Activated CD4-positive, alpha-beta T cell treated with anti-CD3 and anti-CD28 coated beads for 36 hours (primary cell): Measurements from ENCODE around the gene DHCR7. TPM values are rescaled to one million over a fixed set of nuclear protein-coding genes. Genes with fewer than 3 reads are reported as not detected.

ENCODE experiments used
- ATAC-seq: fragments of 200-7000 bp; cut with Tn5 transposase; one replicate; pipeline ENCODE4 v1.10.0; 2021; ENCODE audit warnings: mild to moderate bottlenecking, moderate library complexity
- CTCF ChIA-PET: fragments of 350-600 bp; sonication (Branson Sonifier 250); formaldehyde crosslinking; loops from one replicate; lab custom pipeline; 2021; ENCODE audit warnings: antibody characterized with exemption; lab: Charles Lee
- POLR2A ChIA-PET: fragments of 350-600 bp; sonication (Branson Sonifier 250); formaldehyde crosslinking; loops from one replicate; lab custom pipeline; 2021; ENCODE audit warnings: antibody characterized with exemption, inconsistent platforms; lab: Charles Lee
- DNase-seq: peaks from one replicate; pipeline ENCODE4 v3.0.0-alpha.2; 2020
- H3K27ac Mint-ChIP-seq: one replicate; pipeline ENCODE4 v1.8.0; 2021; ENCODE audit warnings: mixed read lengths
- H3K27me3 Mint-ChIP-seq: one replicate; pipeline ENCODE4 v1.8.0; 2021; ENCODE audit warnings: mixed read lengths
- H3K36me3 Mint-ChIP-seq: one replicate; pipeline ENCODE4 v1.8.0; 2021; ENCODE audit warnings: low read depth, mixed read lengths
- H3K4me1 Mint-ChIP-seq: one replicate; pipeline ENCODE4 v1.8.0; 2021; ENCODE audit warnings: mixed read lengths
- H3K4me3 Mint-ChIP-seq: one replicate; pipeline ENCODE4 v1.8.0; 2021; ENCODE audit warnings: mild to moderate bottlenecking, moderate library complexity, mixed read lengths
- H3K9me3 Mint-ChIP-seq: one replicate; pipeline ENCODE4 v1.8.0; 2021; ENCODE audit warnings: low read depth, mixed read lengths
- intact Hi-C, 2 experiments: fragments of 100-400 bp; cut with DNase I in 1 of 2; cut with micrococcal nuclease in 1 of 2; formaldehyde crosslinking; loops; one replicate each; pipeline versions ENCODE4 v1.14.2 to v1.15.1; 2022 to 2024; cut with DNase I, micrococcal nuclease
- total RNA-seq, 2 experiments: library from RNA; stranded (reverse); gene quantifications; one replicate each; pipeline ENCODE4 v1.2.3, GENCODE V29; 2021

The DHCR7 gene
- total RNA-seq, result 10 to 100 TPM; 57.3 to 64.0 TPM

- Mint-ChIP-seq H3K27ac (peak within 1 kb of the TSS; percentile 90), H3K9me3 (no peaks in the 10 kb centered on the region), H3K36me3 (peaks cover 53% of the 10 kb centered on the region), H3K4me3 (peak within 1 kb of the TSS; percentile 88), H3K27me3 (no peaks in the 10 kb centered on the region), H3K4me1 (peaks cover 43% of the 10 kb centered on the region)
- ATAC-seq, result peak; percentile 89
- intact Hi-C loops, result loop anchor here in 1 of 2 experiments (1.0 to 5.0 kb wide), 6 partner anchors 94 to 1245 kb away; partner anchors contain the start of genes FADD, LRRC51, NUMA1 and PPFIA1
- CTCF ChIA-PET, result interaction anchor here (0.6 to 0.7 kb wide), 2 partner anchors 113 to 352 kb away, joined by 3 to 4 read pairs; no protein-coding TSS in a partner anchor
- POLR2A ChIA-PET, result no interaction called here
- peak; percentile 97 for DNase-seq
Measured at GRCh38 chr11:71448257-71449171, at the start of gene DHCR7. Gene DHCR7 (minus strand): TSS chr11:71448393. CDS start chr11:71444952, 3,441 bp downstream.

DNA sequence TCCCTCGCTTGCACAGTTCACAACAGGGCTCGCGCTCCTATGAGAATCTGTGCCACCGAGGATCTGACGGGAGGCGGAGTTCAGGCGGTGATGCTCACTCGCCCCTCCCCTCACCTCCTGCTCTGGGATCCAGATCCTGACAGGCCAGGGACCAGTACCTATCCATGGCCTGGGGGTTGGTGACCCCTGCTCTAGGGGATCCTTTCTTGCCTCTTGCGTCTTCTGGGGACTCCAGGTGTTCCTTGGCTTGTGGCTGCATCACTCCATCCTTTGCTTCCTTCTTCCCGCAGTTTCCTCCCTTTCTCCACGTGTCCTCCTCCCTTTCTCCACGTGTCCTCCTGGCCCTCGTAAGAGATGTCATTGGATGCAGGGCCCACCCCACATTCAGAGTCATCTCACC, 48.2 kb upstream of the DHCR7 start:
- Mint-ChIP-seq H3K4me1 (peaks cover 4% of the 10 kb centered on the region), H3K36me3 (peaks cover 75% of the 10 kb centered on the region), H3K4me3 (no peak overlapping the region), H3K9me3 (no peaks in the 10 kb centered on the region), H3K27me3 (no peaks in the 10 kb centered on the region), H3K27ac (no peak overlapping the region)
- intact Hi-C loops, result no loop called here
- ATAC-seq (no peak), DNase-seq (no peak)
- POLR2A ChIA-PET, result no interaction called here
- CTCF ChIA-PET, result no interaction called here

GRCh38 chr11:71495286-71496230, 47.4 kb upstream of the DHCR7 start:
- DNase-seq (no peak), ATAC-seq (no peak)
- Mint-ChIP-seq H3K4me1 (peaks cover 4% of the 10 kb centered on the region), H3K9me3 (no peaks in the 10 kb centered on the region), H3K27ac (no peak overlapping the region), H3K27me3 (no peaks in the 10 kb centered on the region), H3K4me3 (no peak overlapping the region), H3K36me3 (peaks cover 74% of the 10 kb centered on the region)
- intact Hi-C loops, result no loop called here
- ChIA-PET POLR2A (no interaction called here), CTCF (no interaction called here)

DNA sequence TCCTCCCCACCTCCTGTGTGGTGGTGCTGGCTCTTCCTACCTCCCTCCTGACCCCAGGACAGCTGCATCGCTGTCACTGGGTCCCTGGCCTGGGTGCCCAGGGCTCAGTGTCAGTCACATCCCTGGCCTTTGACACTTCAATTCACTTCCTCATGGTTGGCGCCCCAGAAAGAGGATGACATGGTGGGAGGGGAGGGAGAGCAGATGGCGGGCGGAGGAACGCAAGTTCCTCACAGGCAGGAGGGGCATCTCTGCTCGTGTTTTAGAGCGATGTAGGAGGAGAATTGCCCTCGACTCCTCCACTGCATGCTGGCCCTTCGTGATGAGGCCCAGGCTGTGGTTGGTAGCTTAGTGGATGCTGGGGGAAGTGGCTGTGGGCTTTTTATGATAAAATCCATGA, 43.7 kb upstream of the DHCR7 start:
- H3K36me3 Mint-ChIP-seq, result peaks cover 66% of the 10 kb centered on the region
- H3K27ac Mint-ChIP-seq, result no peak overlapping the region
- H3K4me3 Mint-ChIP-seq, result no peak overlapping the region
- no peaks in the 10 kb centered on the region for H3K9me3 Mint-ChIP-seq
- ChIA-PET CTCF (no interaction called here), POLR2A (no interaction called here)
- ATAC-seq, result no peak
- DNase-seq, result no peak
- intact Hi-C loops, result no loop called here
- peaks cover 21% of the 10 kb centered on the region for H3K4me1 Mint-ChIP-seq
- no peaks in the 10 kb centered on the region for H3K27me3 Mint-ChIP-seq

DNA sequence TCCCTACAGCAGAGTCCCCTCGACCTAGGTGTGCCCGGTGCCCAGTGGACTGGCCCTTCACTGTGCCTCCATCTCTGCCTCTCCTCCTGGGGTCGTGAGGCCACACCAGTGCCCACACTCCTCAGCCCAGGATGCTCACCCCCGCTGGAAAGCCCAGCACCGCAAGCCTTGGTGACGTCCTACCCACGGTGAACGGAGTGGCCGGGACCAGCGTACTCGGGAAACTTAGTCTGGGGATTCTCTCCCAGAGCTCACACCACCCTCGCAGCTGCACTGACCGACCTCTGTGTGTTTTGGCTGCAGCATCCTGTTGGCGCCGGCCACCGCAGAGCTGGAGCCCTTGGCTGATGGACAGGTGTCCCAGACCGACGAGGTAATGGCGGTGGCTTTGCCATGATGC, 43.3 kb upstream of the DHCR7 start:
- no peak for DNase-seq
- H3K9me3 Mint-ChIP-seq, result no peaks in the 10 kb centered on the region
- ATAC-seq, result no peak
- POLR2A ChIA-PET, result no interaction called here
- H3K4me1 Mint-ChIP-seq, result peaks cover 21% of the 10 kb centered on the region
- H3K4me3 Mint-ChIP-seq, result no peak overlapping the region
- peaks cover 62% of the 10 kb centered on the region for H3K36me3 Mint-ChIP-seq
- intact Hi-C loops, result no loop called here
- CTCF ChIA-PET, result no interaction called here
- H3K27ac Mint-ChIP-seq, result no peak overlapping the region
- H3K27me3 Mint-ChIP-seq, result no peaks in the 10 kb centered on the region

GRCh38 chr11:71490731-71491390, 42.7 kb upstream of the DHCR7 start:
- H3K27ac Mint-ChIP-seq, result no peak overlapping the region
- H3K9me3 Mint-ChIP-seq, result no peaks in the 10 kb centered on the region
- H3K27me3 Mint-ChIP-seq, result no peaks in the 10 kb centered on the region
- ATAC-seq (no peak), DNase-seq (no peak)
- ChIA-PET POLR2A (no interaction called here), CTCF (no interaction called here)
- peaks cover 64% of the 10 kb centered on the region for H3K36me3 Mint-ChIP-seq
- H3K4me1 Mint-ChIP-seq, result peaks cover 21% of the 10 kb centered on the region
- intact Hi-C loops, result no loop called here
- H3K4me3 Mint-ChIP-seq, result no peak overlapping the region

- Mint-ChIP-seq H3K36me3 (peaks cover 65% of the 10 kb centered on the region), H3K27ac (peak overlapping the region; percentile 89), H3K4me1 (peaks cover 21% of the 10 kb centered on the region), H3K9me3 (no peaks in the 10 kb centered on the region), H3K27me3 (no peaks in the 10 kb centered on the region), H3K4me3 (no peak overlapping the region)
- intact Hi-C loops, result no loop called here
- ChIA-PET POLR2A (no interaction called here), CTCF (no interaction called here)
- ATAC-seq (no peak), DNase-seq (no peak)
Measured at GRCh38 chr11:71490044-71490730, 42.0 kb upstream of the DHCR7 start.

GRCh38 chr11:71489311-71490043, 41.3 kb upstream of the DHCR7 start:
- ChIA-PET CTCF (no interaction called here), POLR2A (interaction anchor here (0.6 kb wide), 1 partner anchor 20 kb away, joined by 3 read pairs; no protein-coding TSS in a partner anchor)
- DNase-seq, result peak; percentile 87
- Mint-ChIP-seq H3K27me3 (no peaks in the 10 kb centered on the region), H3K36me3 (peaks cover 63% of the 10 kb centered on the region), H3K4me3 (no peak overlapping the region), H3K27ac (peak overlapping the region; percentile 89), H3K4me1 (peaks cover 21% of the 10 kb centered on the region), H3K9me3 (no peaks in the 10 kb centered on the region)
- intact Hi-C loops, result loop anchor here in 1 of 2 experiments (1.0 kb wide), 1 partner anchor 36 kb away; the partner anchor contains the start of gene NADSYN1
- peak; percentile 99 for ATAC-seq

- intact Hi-C loops, result loop anchor here in 1 of 2 experiments (1.0 kb wide), 1 partner anchor 35 kb away; the partner anchor contains the start of gene NADSYN1
- POLR2A ChIA-PET, result interaction anchor here (0.6 kb wide), 1 partner anchor 21 kb away, joined by 3 read pairs; no protein-coding TSS in a partner anchor
- Mint-ChIP-seq H3K9me3 (no peaks in the 10 kb centered on the region), H3K27ac (peak overlapping the region; percentile 70), H3K4me1 (peaks cover 21% of the 10 kb centered on the region), H3K27me3 (no peaks in the 10 kb centered on the region), H3K4me3 (no peak overlapping the region), H3K36me3 (peaks cover 64% of the 10 kb centered on the region)
- no peak for DNase-seq
- peak; percentile 14 for ATAC-seq
- CTCF ChIA-PET, result no interaction called here
Measured at GRCh38 chr11:71488681-71489270, 40.6 kb upstream of the DHCR7 start.

DNA sequence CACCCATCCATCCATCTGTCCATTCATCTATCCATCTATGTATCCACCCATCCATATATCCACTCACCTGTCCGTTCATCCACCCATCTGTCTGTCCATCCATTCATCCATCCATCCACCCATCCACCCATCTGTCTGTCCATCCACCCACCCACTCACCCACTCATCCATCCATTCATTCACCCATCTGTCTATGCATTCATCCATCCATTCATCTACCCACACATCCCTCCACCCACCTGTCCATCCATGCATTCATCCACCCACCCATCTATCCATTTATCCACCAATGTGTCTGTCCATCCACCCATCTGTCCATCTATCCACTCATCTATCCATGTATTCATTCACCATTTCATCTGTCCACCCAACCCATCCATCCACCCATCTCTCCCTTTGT, 38.1 kb upstream of the DHCR7 start:
- Mint-ChIP-seq H3K4me3 (no peak overlapping the region), H3K27me3 (no peaks in the 10 kb centered on the region), H3K36me3 (peaks cover 63% of the 10 kb centered on the region), H3K27ac (no peak overlapping the region), H3K9me3 (no peaks in the 10 kb centered on the region), H3K4me1 (peaks cover 21% of the 10 kb centered on the region)
- intact Hi-C loops, result no loop called here
- ATAC-seq, result no peak
- DNase-seq, result no peak
- POLR2A ChIA-PET, result no interaction called here
- CTCF ChIA-PET, result no interaction called here
